Stimulated activated effector memory CD8-positive, alpha-beta T cell treated with anti-CD3 and anti-CD28 coated beads, Interleukin-12 subunit alpha, Interleukin-12 subunit beta, amount 100 ng/mL, for 72 hours (primary cell): ENCODE measurements around the gene TDRD15.

Source experiments
- ATAC-seq: fragments of 150-1000 bp; cut with Tn5 transposase; 2 replicates; pipeline ENCODE4 v1.10.0; 2021
- DNase-seq, 2 donors: peaks; one replicate each; pipeline ENCODE4 v3.0.0; 2021 to 2022; ENCODE audit warnings: low spot score in 2 of 2
- H3K27ac Mint-ChIP-seq: one replicate; pipeline ENCODE4 v1.8.0; 2022; ENCODE audit warnings: mild to moderate bottlenecking, mixed read lengths
- H3K36me3 Mint-ChIP-seq: one replicate; pipeline ENCODE4 v1.8.0; 2022; ENCODE audit warnings: mild to moderate bottlenecking, mixed read lengths
- H3K4me1 Mint-ChIP-seq: one replicate; pipeline ENCODE4 v1.8.0; 2022; ENCODE audit warnings: mixed read lengths
- H3K4me3 Mint-ChIP-seq: one replicate; pipeline ENCODE4 v1.8.0; 2022; ENCODE audit warnings: mild to moderate bottlenecking, mixed read lengths
- H3K9me3 Mint-ChIP-seq: one replicate; pipeline ENCODE4 v1.8.0; 2022; ENCODE audit warnings: mixed read lengths

The TDRD15 gene

GRCh38 chr2:21175895-21176646 lies 52.3 kb downstream of the TDRD15 start:
- DNase-seq (no peak), ATAC-seq (no peak)
- Mint-ChIP-seq H3K36me3 (no peaks in the 10 kb centered on the region), H3K4me3 (no peak overlapping the region), H3K4me1 (no peaks in the 10 kb centered on the region), H3K9me3 (peaks cover 6% of the 10 kb centered on the region), H3K27ac (no peak overlapping the region)

- Mint-ChIP-seq H3K27ac (no peak overlapping the region), H3K4me1 (no peaks in the 10 kb centered on the region), H3K9me3 (peaks cover 8% of the 10 kb centered on the region), H3K36me3 (no peaks in the 10 kb centered on the region), H3K4me3 (no peak overlapping the region)
- DNase-seq (no peak), ATAC-seq (no peak)
These were observed 58.2 kb downstream of the TDRD15 start for GRCh38 chr2:21181957-21182356.

GRCh38 chr2:21183306-21183705 lies 59.5 kb downstream of the TDRD15 start:
- H3K27ac Mint-ChIP-seq = no peak overlapping the region
- no peak for ATAC-seq
- no peaks in the 10 kb centered on the region for H3K36me3 Mint-ChIP-seq
- peaks cover 9% of the 10 kb centered on the region for H3K9me3 Mint-ChIP-seq
- no peaks in the 10 kb centered on the region for H3K4me1 Mint-ChIP-seq
- no peak for DNase-seq
- H3K4me3 Mint-ChIP-seq = no peak overlapping the region

GRCh38 chr2:21183726-21184125 lies 60.0 kb downstream of the TDRD15 start:
- Mint-ChIP-seq H3K4me3 (no peak overlapping the region), H3K4me1 (no peaks in the 10 kb centered on the region), H3K36me3 (no peaks in the 10 kb centered on the region), H3K9me3 (peaks cover 9% of the 10 kb centered on the region), H3K27ac (no peak overlapping the region)
- ATAC-seq (no peak), DNase-seq (no peak)

GRCh38 chr2:21191535-21191934 lies 67.8 kb downstream of the TDRD15 start:
- Mint-ChIP-seq H3K4me1 (no peaks in the 10 kb centered on the region), H3K4me3 (no peak overlapping the region), H3K9me3 (peaks cover 4% of the 10 kb centered on the region), H3K36me3 (no peaks in the 10 kb centered on the region), H3K27ac (no peak overlapping the region)
- DNase-seq (no peak), ATAC-seq (no peak)
